Lung (tissue), 12 donors: ENCODE measurements around the gene FZD4. TPM values are rescaled to one million over a fixed set of nuclear protein-coding genes. Genes with fewer than 3 reads are reported as not detected.

Experiments used
- ATAC-seq: fragments of 200-7000 bp; cut with Tn5 transposase; one replicate; pipeline ENCODE4 v1.9.1; 2020; ENCODE audit warnings: moderate number of reproducible peaks; ENCODE audit not compliant: insufficient read depth, low FRiP score
- DNase-seq, 3 donors: peaks; one replicate each; pipeline ENCODE4 v3.0.0-alpha.2; 2013 to 2017
- H3K27ac ChIP-seq, 2 donors: one replicate each; pipeline ENCODE4 v1.5.1; 2013; ENCODE audit warnings: mild to moderate bottlenecking in 2 of 2, moderate library complexity in 2 of 2, control low read depth in 1 of 2, inconsistent platforms in 1 of 2, low read depth in 1 of 2, low read length in 1 of 2
- H3K27me3 ChIP-seq, 3 donors: one replicate each; pipeline ENCODE4 v1.5.1; 2013; ENCODE audit warnings: low read length in 2 of 3; ENCODE audit not compliant: control insufficient read depth in 3 of 3, insufficient read depth in 3 of 3
- H3K36me3 ChIP-seq, 4 donors: one replicate each; pipeline ENCODE4 v1.5.1; 2013; ENCODE audit warnings: low read length in 4 of 4, mild to moderate bottlenecking in 1 of 4, moderate library complexity in 1 of 4; ENCODE audit not compliant: control insufficient read depth in 4 of 4, insufficient read depth in 4 of 4
- H3K4me1 ChIP-seq, 5 donors: one replicate each; pipeline ENCODE4 v1.5.1; 2013; ENCODE audit warnings: low read length in 5 of 5, mild to moderate bottlenecking in 2 of 5, moderate library complexity in 1 of 5; ENCODE audit not compliant: control insufficient read depth in 5 of 5, insufficient read depth in 5 of 5
- H3K4me3 ChIP-seq: one replicate; pipeline ENCODE4 v1.5.1; 2013; ENCODE audit warnings: mild to moderate bottlenecking, control low read depth, moderate library complexity
- H3K9ac ChIP-seq, 2 donors: one replicate each; pipeline ENCODE4 v1.5.1; 2013; ENCODE audit warnings: low read length in 2 of 2, control low read depth in 1 of 2; ENCODE audit not compliant: insufficient read depth in 1 of 2
- H3K9me3 ChIP-seq, 4 donors: one replicate each; pipeline ENCODE4 v1.5.1; 2013; ENCODE audit warnings: low read length in 3 of 4, mild to moderate bottlenecking in 1 of 4, moderate library complexity in 1 of 4; ENCODE audit not compliant: control insufficient read depth in 4 of 4, insufficient read depth in 3 of 4
- CTCF ChIP-seq: IDR thresholded peaks from 2 replicates; pipeline ENCODE4 v1.5.1; 2012; ENCODE audit warnings: mild to moderate bottlenecking; ENCODE audit errors: control extremely low read depth, extremely low read depth
- WGBS, 2 donors: extraction: QIAGEN DNeasy Blood & Tissue Kit; methylation state at CpG; one replicate each; pipeline ENCODE4 v1.1.7; 2013; 5-methylcytosine and 5-hydroxymethylcytosine counted together
- polyA plus RNA-seq, 2 donors: library from polyadenylated mRNA; stranded (reverse); fragments of 200-250 nt; gene quantifications; one replicate each; pipeline ENCODE4 v1.2.1, GENCODE V29; 2013
- total RNA-seq, 2 donors: library from RNA; depleted of rRNA in 1 of 2; stranded (reverse); fragments of >200 nt in 1 of 2; gene quantifications; one replicate each; pipeline ENCODE4 v1.2.1, GENCODE V29; 2014 to 2021
- donor health status: control.
- donor health status: control.
- donor health status: Bipolar disorder and iron deficiency.
- donor health status: healthy.
- donor health status: DM: yes; HTN: yes; CAD: no.

The FZD4 gene
- total and polyA plus RNA-seq, 4 donors = 12.0 to 40.0 (median 20.9) TPM

GRCh38 chr11:86932924-86933875 is 22.0 kb downstream of the FZD4 start:
- TF ChIP-seq CTCF = no peak
- 77 to 82% methylated on average over 11 of the region's 11 CpGs for WGBS, 2 donors
- Histone ChIP-seq H3K27me3 (no peaks in the 10 kb centered on the region), H3K27ac (no peak overlapping the region), H3K4me1 (peaks cover 2 to 61% (median 27%) of the 10 kb centered on the region in 5 donors), H3K9ac (peak overlapping the region in 1 of 2 donors; percentile 13), H3K9me3 (no peaks in the 10 kb centered on the region), H3K36me3 (peaks cover 0 to 4% (median under 1%) of the 10 kb centered on the region in 4 donors), H3K4me3 (no peak overlapping the region)
- DNase-seq (peak in 1 of 3 donors; percentile 64), ATAC-seq (no peak)

GRCh38 chr11:86932259-86932585 is 23.0 kb downstream of the FZD4 start:
- Histone ChIP-seq H3K36me3 (peaks cover 0 to 1% (median 0%) of the 10 kb centered on the region in 4 donors), H3K4me3 (no peak overlapping the region), H3K4me1 (peaks cover 0 to 61% (median 27%) of the 10 kb centered on the region in 5 donors), H3K9me3 (no peaks in the 10 kb centered on the region), H3K27me3 (no peaks in the 10 kb centered on the region), H3K9ac (no peak overlapping the region), H3K27ac (peak overlapping the region in 1 of 2 donors; percentile 77)
- DNase-seq = peak; percentile 80 to 95 (median 88)
- WGBS, 2 donors = 18 to 42% methylated on average over 1 of the region's 1 CpG
- no peak for TF ChIP-seq CTCF
- ATAC-seq = no peak

GRCh38 chr11:86931548-86932258 is 23.5 kb downstream of the FZD4 start:
- H3K27ac ChIP-seq = no peak overlapping the region
- no peaks in the 10 kb centered on the region for H3K9me3 ChIP-seq
- H3K4me1 ChIP-seq = peaks cover 0 to 63% (median 30%) of the 10 kb centered on the region in 5 donors
- TF ChIP-seq CTCF = no peak
- ATAC-seq = no peak
- H3K9ac ChIP-seq = no peak overlapping the region
- no peak overlapping the region for H3K4me3 ChIP-seq
- 44 to 52% methylated on average over 8 of the region's 8 CpGs for WGBS, 2 donors
- H3K27me3 ChIP-seq = no peaks in the 10 kb centered on the region
- peak in 2 of 3 donors; percentile 52 to 61 for DNase-seq
- peaks cover 0 to 1% (median 0%) of the 10 kb centered on the region in 4 donors for H3K36me3 ChIP-seq
